GM19238 (cell line): ENCODE results near the gene AGXT.

Experiments used
- DNase-seq: peaks from one replicate; pipeline ENCODE4 v3.0.0; 2011; ENCODE audit warnings: low spot score; ENCODE audit not compliant: insufficient read length

Gene AGXT

DNA sequence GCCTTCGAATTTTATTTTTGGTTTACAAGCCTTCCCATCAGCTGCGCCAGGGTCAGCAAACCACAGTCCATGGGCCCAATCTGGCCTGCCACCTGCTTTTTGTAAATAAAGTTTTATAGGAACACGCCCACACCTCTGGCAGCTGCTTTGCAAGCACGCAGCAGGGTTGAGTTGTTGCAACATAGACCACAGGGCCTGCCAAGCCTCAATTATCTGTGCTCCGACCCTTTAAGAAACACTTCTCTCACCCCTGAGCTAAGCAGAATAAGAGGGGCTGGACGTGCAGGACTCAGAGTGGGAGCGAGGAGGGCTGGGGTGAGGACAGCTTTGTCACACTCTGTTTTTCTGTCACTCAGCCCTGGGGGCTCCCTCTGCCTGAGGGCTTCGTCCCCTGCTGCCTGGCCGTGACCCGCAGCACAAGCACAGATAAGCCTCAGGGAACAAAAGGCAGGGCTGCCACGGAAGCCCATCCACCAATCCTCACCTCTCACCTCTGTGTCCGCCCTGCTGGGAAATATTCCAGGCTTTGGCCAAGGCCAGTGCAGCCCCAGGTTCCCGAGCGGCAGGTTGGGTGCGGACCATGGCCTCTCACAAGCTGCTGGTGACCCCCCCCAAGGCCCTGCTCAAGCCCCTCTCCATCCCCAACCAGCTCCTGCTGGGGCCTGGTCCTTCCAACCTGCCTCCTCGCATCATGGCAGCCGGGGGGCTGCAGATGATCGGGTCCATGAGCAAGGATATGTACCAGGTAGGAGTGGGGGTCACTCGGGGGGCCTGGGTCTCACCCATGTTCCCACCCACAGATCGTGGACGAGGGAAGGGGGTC, at the start of gene AGXT:
Gene AGXT, plus strand, starts transcription at position 539 of the 823 bp plus-strand sequence. Its CDS starts 42 bp downstream, at position 581.
- no peak for DNase-seq

DNA sequence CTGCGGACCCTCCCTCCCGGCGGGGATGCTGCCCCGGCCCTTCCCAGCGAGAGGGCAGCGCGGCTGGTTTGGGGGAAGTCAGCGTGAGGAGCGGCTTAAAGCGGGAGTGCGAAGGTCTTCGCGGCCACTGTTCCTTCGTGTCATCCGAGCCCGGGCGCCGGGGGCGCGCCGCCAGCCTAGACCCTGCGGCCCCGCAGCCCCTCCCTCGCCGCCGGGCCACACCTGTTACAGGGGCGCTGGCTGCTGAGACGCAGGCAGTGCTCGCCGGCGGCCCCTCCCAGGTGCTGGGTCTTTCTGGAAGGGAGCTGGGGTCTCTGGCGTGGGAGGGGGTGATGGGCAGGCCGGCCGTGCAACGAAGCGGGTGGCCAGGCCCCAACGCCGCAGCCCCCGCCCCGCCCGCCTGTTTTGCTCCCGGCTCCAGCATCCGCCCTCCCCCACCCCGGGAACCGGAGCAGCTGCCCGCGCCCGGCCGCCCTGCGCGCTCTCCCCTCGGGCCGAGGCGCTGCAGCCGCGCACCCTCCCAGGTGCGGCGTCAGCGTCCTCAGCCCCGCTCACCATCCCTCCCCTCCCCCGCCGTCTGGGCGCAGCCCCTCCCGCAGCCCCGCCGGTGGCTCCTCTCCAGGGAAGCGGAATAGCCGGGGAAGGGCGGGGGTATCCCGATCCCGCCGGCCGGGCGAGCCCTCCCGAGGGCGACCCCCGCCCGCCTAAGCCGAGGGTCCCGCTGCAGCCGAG, 49.3 kb upstream of the AGXT start:
- DNase-seq = no peak

DNA sequence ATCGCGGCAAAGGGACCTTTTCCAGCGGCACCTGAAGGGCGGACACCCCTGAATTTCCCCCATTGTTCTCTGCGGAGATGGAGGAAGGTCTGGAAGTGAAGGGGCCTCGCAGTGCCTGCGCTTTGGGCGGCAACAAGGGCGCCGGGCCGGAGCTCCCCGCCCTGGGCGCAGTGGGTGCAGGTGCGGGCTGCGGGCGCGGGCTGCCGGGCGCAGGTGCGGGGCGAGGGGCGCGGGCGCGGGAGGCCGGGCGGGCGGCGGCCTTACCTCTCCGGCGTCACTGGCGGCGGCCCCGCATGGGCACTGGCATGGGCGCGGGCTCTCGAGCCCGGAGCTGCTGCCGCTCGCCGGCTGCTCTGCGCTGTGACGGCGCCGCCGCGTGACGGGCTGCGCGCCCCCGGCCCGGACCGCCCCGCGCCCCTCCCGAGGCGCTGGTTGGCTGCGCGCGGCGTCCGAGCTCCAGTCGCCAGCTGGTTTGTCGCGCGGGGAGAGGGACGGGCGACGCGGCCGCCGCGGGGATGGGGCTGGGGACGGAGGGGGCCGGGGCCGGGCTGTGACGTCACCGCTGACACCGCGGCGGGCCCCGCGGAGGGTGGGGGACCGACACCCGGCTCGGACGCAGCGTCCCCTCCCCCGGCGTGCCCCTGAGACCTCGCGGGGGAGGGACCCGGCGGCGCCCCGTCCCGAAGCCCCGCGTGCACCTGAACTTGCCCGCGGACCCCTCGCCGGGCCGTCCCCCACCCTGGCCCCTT, 48.6 kb upstream of the AGXT start, which contains the start of gene KIF1A:
Gene KIF1A, minus strand, starts transcription at position 362 of the 749 bp plus-strand sequence. CDS start 22,467 bp downstream, outside the sequence.
- no peak for DNase-seq

DNA sequence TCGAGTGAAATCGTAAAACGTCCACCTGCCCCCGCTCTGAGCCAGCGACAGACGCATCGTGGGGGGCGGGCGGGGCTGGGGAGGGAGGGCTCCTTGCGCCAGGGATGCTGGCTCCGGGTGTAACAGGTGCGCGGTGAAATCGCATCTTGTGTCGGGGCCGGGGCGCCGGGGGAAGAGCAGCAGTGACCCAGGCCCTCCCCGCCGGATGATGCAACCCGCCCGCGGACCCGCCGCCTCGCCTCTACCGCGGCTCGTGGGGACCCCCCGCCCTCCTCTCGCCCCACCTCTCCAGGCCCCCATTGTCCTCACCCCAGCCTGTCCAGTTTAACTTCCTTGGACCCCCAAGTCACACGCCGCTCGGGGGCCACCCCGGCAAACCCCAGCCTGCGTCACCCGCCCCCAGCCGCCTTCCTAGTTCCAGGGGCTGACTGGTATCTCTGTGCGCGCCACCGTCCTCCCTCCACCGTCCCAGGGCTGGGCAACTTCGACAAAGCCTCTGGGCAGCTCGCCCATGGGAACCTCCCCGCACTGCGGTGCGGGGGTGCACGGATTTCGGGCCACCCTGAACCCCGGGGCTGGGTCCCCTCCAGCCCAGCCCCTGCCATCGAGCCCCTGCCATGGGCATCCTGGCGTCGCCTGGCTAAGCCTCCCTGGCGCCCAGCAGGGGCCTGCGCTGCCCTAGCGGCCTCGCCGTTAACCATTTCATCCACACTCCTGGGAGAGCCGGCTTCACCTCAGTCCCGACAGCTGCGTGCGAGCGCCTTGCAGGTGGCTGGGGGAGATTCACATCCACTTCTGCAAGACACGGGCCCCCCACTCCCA, 47.8 kb upstream of the AGXT start:
- no peak for DNase-seq

DNA sequence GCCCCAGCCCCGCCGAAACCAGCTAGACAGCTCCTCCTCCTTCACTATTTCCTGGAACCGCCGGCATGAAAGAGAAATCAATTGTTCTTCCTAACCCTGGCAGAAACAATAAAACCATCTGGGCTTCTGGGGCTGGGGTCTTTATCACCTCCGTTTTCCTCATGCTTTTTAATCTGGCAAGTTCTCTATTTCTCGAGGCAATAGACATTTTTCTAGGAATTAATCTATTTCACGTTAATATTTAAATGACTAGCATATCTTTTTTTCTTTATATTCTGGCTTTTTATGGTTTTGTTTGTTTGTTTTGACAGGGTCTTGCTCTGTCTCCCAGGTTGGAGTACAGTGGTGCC, 47.2 kb upstream of the AGXT start:
- DNase-seq = no peak

GRCh38 chr2:240822280-240822847, 46.3 kb upstream of the AGXT start:
- no peak for DNase-seq

DNA sequence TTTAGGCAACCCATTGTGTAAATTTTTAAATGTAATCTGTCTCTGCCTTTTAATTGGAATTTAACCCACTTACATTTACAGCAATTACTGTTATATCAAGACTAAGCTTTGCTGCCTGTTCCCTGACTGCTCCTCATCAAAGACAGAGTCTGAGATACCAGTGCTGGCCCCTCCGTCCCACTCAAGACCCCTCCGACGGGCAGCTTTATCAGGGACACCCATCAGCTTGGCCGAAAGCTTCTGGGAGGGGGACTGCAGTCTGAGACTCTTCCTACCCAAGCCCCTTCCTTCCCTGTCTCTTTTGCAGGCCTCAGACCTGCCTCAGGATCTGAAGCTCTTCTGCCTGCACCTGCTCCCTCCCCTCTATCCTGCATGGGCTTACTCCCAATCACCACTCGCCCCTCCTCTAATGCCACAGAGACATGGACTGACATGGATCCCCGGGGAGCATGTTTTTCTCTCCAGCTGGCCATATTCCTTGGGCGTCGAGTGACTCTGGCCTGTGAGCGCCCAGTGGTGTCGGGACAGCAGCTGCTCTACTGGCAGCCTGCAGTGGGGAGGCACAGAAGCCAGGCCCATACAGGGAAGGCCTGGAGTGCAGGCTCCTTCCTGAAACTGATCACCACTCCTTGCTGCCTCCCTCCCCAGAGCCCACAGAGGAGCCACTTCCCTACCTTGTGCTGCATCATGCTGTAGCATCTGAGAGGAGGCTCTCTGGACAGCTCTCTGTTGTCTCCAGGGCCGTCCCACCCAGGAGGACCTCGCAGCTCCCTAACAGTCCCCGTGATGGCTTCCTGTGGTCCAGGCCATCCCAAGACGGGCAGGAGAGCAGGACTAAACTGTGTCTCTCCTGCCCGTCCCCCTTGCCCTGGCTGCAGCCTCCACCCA, 44.9 kb upstream of the AGXT start:
- no peak for DNase-seq

DNA sequence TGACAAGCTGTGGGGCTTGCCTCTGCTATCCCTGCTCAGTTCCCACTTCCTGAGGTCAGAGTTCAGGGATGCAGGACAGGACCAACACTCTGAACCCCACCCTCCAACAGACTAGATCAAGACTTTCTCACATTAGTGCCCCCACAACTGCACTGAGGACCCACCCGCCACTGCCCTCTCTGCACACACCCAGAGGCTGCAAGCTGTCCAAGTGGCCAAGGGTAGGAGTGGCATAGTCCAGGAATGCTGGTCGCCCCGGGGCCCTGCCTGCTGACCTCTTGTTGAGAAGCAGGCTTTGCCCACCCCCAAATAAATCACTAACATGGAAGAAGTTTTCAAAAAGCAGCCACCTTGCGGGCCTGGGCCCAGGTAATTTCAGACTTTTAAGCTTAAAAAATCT, 43.1 kb upstream of the AGXT start:
- DNase-seq = no peak

- no peak for DNase-seq
Observed at GRCh38 chr2:240831594-240832204, 36.9 kb upstream of the AGXT start.

DNA sequence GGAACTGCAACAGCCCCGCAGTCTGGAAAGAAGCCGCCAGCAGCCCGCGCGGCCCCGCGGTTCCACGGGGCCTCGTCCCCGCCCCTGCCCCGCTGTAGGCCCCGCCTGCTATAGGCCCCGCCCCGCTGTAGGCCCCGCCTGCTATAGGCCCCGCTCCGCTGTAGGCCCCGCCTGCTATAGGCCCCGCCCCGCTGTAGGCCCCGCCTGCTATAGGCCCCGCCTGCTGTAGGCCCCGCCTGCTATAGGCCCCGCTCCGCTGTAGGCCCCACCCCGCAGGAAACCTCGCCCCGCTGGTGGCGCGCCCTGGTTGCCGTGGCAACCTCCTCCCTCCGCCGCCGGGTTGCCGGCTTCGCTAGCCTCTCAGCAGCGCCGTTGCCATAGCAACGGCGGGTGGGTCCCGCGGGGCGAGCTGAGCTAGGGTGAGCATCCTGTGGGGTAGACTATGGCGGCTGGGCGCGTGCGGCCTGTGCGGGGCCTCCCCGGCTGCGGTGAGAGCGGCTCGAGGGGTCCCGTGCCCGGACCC, 36.4 kb upstream of the AGXT start:
- DNase-seq = peak; percentile 89

- DNase-seq = no peak
Observed at GRCh38 chr2:240832921-240833494, 35.6 kb upstream of the AGXT start.

GRCh38 chr2:240833724-240834285, 34.8 kb upstream of the AGXT start:
- DNase-seq = no peak

DNA sequence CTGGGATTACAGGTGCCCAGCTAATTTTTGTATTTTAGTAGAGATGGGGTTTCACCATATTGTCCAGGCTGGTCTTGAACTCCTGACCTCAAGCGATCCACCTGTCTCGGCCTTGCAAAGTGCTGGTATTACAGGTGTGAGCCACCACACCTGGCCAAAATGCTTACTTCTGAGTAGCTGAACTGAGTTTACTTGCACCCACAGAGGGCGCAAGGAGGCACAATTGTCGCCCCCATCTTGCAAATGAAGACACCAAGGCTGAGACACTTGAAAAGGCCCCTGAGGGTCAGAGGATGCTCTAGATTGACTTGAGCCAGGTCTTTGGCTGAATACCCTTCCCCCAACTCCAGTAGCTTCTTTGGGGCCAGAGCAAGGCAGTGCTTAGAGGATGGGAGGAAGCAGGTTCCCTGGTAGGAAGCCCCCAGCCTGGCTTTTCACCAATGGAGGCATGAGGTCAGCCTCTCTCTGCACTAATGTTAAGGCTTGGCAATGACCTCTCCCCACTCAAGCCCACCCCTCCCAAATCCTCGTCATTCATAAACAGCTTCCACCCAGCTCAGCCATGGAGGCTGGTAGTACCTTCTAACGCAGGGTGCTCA, 34.1 kb upstream of the AGXT start:
- DNase-seq = no peak

- DNase-seq = no peak
Observed at GRCh38 chr2:240835528-240835927, 33.1 kb upstream of the AGXT start.

GRCh38 chr2:240836781-240837467, 31.7 kb upstream of the AGXT start:
- no peak for DNase-seq

GRCh38 chr2:240837621-240838020, 31.0 kb upstream of the AGXT start:
- DNase-seq = no peak
